Stimulated activated CD4-positive, alpha-beta T cell treated with anti-CD3 and anti-CD28 coated beads, Interleukin-1b, Interleukin-23, amount 100 ng/mL, for 48 hours (primary cell): ENCODE measurements around the gene NECTIN4.

Experiments
- DNase-seq: peaks from one replicate; pipeline ENCODE4 v3.0.0-alpha.2; 2020

Gene NECTIN4

DNA sequence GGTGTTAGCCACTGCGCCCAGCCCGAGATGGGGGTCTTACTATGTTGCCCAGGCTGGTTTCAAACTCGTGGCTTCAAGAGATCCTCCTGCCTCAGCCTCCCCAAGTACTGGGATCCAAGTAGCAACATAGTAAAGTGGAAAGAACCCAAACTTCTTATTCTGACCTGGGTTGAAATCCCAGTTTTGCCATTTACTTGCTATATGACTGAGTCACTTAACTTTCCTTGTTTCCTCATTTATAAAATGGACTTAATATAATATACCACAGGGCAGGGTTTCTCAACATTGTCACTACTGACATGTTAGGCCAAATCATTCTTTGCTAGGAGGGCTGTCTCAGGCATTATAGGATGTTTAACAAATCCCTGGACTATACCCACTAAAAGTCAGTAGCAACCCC, 21.8 kb upstream of the NECTIN4 start:
- no peak for DNase-seq

- no peak for DNase-seq
Observed at GRCh38 chr1:161106431-161106830, 17.1 kb upstream of the NECTIN4 start.

- DNase-seq, result no peak
Observed at GRCh38 chr1:161100556-161100955, 11.2 kb upstream of the NECTIN4 start.

DNA sequence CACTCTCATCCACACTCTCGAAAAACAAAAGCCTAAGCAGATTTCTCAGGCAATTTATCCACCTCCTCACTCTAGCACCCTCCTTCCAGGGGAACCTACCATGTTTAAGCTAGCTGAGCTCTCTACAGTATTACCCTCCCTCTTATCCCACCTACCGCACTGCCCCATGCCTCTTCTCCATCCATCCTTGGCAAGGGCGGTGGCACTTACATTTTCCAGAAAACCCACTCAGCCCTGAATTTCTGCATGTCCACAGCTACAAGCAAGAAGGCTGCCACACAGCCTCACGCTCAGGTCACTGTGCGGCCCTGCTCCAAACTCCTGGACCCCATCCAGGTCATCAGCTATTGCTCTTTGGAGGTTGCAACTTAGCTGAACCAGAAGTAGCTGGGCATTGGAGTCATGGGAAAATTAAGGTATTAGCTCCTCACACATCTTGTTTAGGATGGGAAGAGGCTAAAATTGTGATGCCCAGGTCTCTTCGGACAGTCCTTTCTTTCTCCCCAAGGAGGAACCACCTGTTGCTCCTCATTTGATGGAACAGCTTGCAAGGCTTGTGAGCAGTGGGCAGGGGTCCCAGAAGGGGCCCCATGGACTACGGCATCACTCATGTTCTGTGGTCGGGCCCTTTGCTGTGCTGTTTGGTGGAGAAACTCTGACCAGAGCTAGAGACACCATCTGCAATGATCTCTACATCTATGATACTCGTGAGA, 9.9 kb upstream of the NECTIN4 start:
- no peak for DNase-seq

DNA sequence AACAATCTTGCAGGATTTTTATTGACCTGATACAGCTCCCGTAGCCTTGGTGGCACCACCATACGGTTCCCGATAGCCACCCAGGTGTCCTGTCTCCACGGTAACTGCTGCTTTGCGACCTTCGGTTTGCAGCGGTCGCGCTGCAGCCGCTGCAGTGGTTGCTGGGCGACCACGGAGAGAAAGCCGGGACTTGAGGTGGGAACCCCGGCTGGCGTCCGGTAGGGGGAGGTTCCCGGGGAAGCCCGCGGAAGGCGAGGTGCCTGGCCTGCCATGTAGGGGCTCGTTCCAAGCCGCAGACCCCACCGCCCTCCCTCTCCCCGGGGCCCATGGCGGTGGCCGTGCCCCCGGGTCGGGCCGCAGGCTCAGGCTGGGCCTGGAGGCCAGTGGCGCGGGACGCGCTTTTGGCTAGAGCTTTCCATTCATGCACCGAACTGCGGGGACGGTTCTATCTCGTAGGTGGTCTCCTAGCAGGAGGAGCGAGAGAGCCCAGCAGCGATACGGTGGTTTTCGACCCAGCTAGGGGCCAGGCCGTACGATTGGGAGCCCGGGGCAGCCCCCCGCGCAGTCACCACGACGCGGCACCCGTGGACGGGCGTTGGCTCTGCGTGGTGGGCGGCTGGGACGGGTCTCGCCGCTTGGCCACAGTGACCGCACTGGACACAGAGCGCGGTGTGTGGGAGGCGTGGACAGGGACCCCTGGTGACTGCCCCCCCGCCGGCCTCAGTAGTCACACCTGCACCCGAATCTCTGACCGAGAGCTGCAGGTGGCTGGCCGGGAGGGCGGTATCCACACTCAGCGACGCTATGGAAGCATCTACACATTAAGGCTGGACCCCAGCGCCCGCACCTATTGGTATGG, 9.1 kb upstream of the NECTIN4 start, which contains the start of gene KLHDC9:
KLHDC9 (plus strand) TSS at position 152 of the 859 bp plus-strand sequence; CDS start at position 327, 175 bp downstream.
- peak; percentile 79 for DNase-seq

DNA sequence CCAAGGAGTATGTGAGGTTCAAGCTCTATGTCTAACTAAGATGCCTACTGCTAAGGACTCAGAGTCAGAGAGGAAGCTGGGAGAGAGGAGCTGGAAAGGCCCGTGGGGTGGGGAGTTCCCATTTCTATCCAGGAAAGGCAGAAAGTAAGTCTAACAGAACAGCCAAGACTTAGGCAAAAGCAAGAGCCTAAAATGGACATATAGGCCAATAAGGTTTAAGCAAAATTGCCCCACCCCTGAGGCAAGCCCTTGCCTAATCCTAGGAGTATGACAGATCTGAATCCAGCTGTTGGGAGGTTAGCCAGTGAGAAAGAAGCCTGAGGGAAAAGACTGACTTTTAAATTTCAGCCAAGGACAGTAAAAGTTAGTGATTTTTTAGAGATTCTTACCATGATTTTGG, 7.2 kb upstream of the NECTIN4 start:
- no peak for DNase-seq

DNA sequence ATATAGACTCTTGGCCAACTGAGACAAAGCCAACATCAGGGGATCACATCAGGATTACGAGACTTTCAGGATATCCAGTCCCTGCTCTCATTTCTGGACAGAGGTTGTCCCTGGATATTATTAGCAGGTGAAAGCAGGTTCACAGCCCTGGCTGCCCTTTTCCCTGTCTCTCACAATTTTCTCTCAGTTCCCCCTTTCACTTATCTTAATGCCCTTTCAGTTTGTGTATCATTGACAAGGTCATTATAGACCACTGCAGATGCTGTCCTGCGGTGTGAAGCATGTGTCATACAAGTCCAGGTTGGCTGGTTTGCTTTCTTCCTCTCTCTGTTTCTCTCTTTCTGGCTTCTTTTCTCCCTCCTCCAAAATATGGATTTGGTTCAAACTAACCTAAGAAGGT, 6.7 kb upstream of the NECTIN4 start:
- DNase-seq, result no peak

DNA sequence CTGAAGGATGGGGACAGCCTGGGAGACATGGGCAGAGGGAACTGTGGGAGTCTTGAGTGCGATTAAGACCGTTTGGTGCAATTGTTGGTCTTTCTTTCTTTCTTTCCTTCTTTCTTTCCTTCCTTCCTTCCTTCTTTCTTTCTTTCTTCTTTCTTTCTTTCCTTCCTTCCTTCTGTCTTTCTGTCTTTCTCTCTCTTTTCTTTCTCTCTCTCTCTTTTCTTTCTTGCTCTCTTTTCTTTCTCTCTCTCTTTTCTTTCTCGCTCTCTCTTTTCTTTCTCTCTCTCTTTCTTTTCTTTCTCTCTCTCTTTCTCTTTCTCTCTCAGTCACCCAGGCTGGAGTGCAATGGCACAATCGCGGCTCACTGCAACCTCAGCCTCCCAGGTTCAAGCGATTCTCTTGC, 5.9 kb upstream of the NECTIN4 start:
- no peak for DNase-seq

GRCh38 chr1:161094481-161094880, 5.1 kb upstream of the NECTIN4 start:
- no peak for DNase-seq

DNA sequence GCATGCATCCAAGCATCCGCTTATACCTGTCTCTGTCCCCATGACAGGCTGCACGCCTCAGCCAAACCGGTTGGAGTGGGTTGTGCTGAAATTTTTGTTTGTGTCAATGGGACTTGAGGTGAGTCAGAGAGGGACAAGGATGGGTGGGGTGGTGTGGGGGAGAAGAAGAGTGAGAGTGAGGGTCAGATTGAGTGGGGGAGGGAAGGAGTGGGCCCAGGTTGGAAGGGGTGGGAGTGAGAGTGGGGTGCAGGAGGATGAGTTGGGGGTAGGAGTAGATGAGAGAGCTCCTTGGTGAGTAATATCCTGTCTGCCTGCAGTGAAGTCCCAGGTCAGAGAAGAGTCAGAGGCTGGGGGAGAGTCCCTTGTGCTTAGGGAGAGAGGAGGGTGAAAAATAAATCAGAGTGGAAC, 3.3 kb upstream of the NECTIN4 start:
- DNase-seq, result peak; percentile 68

- no peak for DNase-seq
Observed at GRCh38 chr1:161091796-161092507, 2.6 kb upstream of the NECTIN4 start.

GRCh38 chr1:161091093-161091492, 1.7 kb upstream of the NECTIN4 start:
- DNase-seq, result no peak

DNA sequence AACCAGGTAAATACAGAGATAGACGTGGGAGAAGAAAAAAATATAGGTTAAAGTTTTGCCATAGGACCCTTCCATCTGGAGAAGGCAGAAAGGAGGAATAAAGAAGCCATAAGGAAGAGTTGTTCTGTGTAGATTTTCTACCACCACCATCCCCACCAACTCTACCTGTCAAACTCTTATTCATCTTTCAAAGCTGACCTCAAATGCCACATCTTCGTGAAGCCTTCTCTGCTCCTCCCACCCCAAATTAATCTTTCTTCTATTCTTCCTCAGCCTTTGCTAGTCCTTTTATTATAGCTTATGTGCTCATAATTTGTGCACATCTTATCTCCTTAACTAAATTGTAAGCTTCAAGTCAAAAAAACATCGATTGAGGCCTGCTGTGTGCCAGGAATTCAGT, 1.3 kb upstream of the NECTIN4 start:
- DNase-seq, result no peak

GRCh38 chr1:161089938-161090337, 580 bp upstream of the NECTIN4 start:
- DNase-seq, result no peak

DNA sequence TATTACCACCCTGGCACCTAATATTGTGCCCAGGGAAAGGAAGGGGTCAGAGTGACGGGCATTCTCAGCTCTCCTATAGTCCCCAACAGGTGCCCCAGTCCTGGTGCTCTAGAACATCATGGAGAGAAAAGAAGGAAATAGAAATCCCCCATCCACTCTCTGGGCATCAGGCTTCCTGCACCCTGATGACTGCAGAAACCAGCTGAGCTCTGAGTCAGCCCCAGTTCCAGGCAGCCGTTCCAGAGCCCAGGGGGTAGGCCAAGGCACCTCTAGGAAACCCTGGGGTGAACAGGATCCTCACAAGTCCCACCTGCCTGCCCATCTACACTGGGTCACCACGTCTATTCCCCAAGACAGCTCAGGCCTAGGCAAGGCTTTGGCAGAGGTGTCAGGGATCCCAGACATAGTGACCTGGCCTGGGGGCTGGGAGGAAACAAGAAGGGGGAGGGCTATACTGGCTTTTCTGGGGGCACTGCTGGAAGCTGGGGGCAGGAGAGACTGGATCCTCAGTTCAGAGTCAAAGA, 709 bp downstream of the NECTIN4 start:
- DNase-seq, result no peak

DNA sequence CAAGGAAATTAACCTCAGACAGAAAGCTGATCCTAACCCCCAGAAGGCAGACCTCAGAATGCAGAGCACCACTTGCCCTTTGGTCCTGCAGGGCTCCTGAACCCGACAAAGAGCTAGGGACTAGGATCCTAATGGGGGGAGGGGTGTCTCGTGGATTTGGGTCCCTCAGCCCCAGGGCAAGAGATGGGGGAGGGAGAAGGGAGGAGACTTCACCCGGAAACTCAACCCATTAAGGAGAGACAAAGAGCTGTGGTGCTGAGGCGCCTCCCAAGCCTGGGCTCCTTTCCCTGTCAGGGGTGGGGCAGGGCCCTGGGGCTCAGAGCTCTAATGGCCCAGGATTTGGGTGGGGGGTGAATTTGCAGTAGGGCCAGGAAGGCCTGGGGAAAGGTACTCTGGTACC, 2.9 kb downstream of the NECTIN4 start:
- DNase-seq, result no peak

DNA sequence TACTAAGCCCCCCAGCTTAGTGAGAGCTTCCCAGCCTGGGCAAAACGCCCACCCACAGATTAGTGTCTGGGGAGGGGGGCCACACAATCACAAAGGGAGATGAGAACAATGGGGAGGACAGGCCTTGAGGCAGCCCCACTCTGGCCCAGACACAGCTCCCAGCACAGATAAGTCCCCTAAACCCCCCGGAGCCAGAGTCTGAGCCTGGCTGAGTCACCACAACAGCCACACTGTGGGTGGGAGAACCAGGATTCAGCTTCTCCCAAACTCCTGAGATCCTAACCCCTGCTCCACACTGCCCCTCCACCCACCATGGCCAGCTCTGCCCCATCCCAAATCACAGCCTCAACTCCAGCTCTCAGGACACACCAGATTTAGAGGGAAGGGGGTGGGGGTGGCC, 4.2 kb downstream of the NECTIN4 start:
- DNase-seq, result no peak

GRCh38 chr1:161084597-161084988, 4.8 kb downstream of the NECTIN4 start:
- DNase-seq, result no peak

- DNase-seq, result no peak
Observed at GRCh38 chr1:161083748-161084596, 5.4 kb downstream of the NECTIN4 start.

- DNase-seq, result no peak
Observed at GRCh38 chr1:161082996-161083747, 6.2 kb downstream of the NECTIN4 start.

- no peak for DNase-seq
Observed at GRCh38 chr1:161082483-161082882, 6.9 kb downstream of the NECTIN4 start.

- no peak for DNase-seq
Observed at GRCh38 chr1:161081519-161081918, 7.8 kb downstream of the NECTIN4 start.
